ENCODE results near the gene KASH5. TPM values are rescaled to one million over a fixed set of nuclear protein-coding genes. Genes with fewer than 3 reads are reported as not detected.
A peak's percentile ranks its signal among the peaks of the same experiment; 100 is the strongest.
"Not testable (repeated sequence)": the region's sequence is repeated elsewhere in the genome, so short reads cannot be mapped to it uniquely, and the experiment has no call there.

The KASH5 gene
- total and polyA plus RNA-seq, 2 of the 8 experiments (the other 6 are each of a cell fraction or from before 2014, with no cell fraction given) = 0.05 to 0.19 TPM

- not testable (repeated sequence) for H2BK5ac ChIP-seq (ENCODE audit: low read depth, low read length); FAIRE-seq; H2BK15ac ChIP-seq (ENCODE audit: low read length); H2AK5ac ChIP-seq (ENCODE audit: low read depth, low read length); H2BK20ac ChIP-seq (ENCODE audit: low read length); DNase-seq (ENCODE audit: low read depth in 1 of 2, low spot score in 2 of 2); H3K79me1 ChIP-seq (ENCODE audit: low read depth, low read length); H3K4me3 ChIP-seq (ENCODE audit: extremely low read depth in 1 of 4, insufficient read depth in 2 of 4, low read depth in 3 of 4, low read length in 4 of 4); H3K14ac ChIP-seq (ENCODE audit: insufficient read length); H2BK120ac ChIP-seq (replicated peaks; ENCODE audit: low read depth, low read length); H4K8ac ChIP-seq (ENCODE audit: extremely low read depth, insufficient read depth, low read length); H3K9ac ChIP-seq (replicated peaks in 1 of 4; ENCODE audit: extremely low read depth in 1 of 4, low read depth in 3 of 4, low read length in 3 of 4); H3K9me3 ChIP-seq (ENCODE audit: insufficient read depth in 2 of 2, low read depth in 1 of 2, low read length in 1 of 2); H3K79me2 ChIP-seq (ENCODE audit: control insufficient read depth in 1 of 2, insufficient read depth in 2 of 2, low read length in 2 of 2); H4K5ac ChIP-seq (ENCODE audit: insufficient read length, low read depth, low read length); H2BK12ac ChIP-seq (ENCODE audit: low read depth, low read length); H3K56ac ChIP-seq (replicated peaks; ENCODE audit: insufficient read length, low read depth, low read length); H3K23ac ChIP-seq (ENCODE audit: insufficient read length); H4K91ac ChIP-seq (replicated peaks; ENCODE audit: insufficient read length, low read length); H3K4ac ChIP-seq (replicated peaks; ENCODE audit: insufficient read length, low read depth, low read length); H2AFZ ChIP-seq (ENCODE audit: low read length); H3K27ac ChIP-seq (ENCODE audit: low read depth, low read length); H3K18ac ChIP-seq (ENCODE audit: extremely low read depth, low read length)
- H3K23me2 ChIP-seq (ENCODE audit: low read depth, low read length) = peaks cover 18% of the 10 kb centered on the region; the same call in 1 of the 2 replicates
- peaks cover 9 to 14% (median 12%) of the 10 kb centered on the region in 4 experiments; a peak in 6 of 8 replicates for H3K36me3 ChIP-seq (ENCODE audit: control insufficient read depth in 2 of 4, insufficient read depth in 4 of 4, low read length in 3 of 4)
- WGBS, 2 experiments (ENCODE audit: extremely low coverage in 1 of 2, insufficient coverage in 1 of 2, insufficient read length in 1 of 2, insufficient replicate concordance in 2 of 2, low coverage in 1 of 2, low lambda C conversion rate in 2 of 2, missing lambda C conversion rate in 1 of 2) = 76% methylated on average over 3 of the region's 5 CpGs; no CpG with 5 or more reads in 1 of the 2 experiments
- peaks cover 9 to 13% of the 10 kb centered on the region in 2 experiments for H4K20me1 ChIP-seq (replicated peaks in 1 of 2; ENCODE audit: control insufficient read depth in 1 of 2, insufficient read depth in 2 of 2, low read length in 2 of 2)
- ChIA-PET CTCF (ENCODE audit: partially characterized antibody) (interaction anchor here (0.6 to 7.9 kb wide), 12 partner anchors 10 to 584 kb away, joined by 3 to 88 read pairs (median 4); no protein-coding TSS in a partner anchor), POLR2A (ENCODE audit: partially characterized antibody) (interaction anchor here (0.6 to 1.6 kb wide), 6 partner anchors 45 to 570 kb away, joined by 3 to 5 read pairs (median 3); no protein-coding TSS in a partner anchor)
- peaks cover 0 to 14% (median 12%) of the 10 kb centered on the region in 4 experiments; a peak in 6 of 7 replicates for H3K4me1 ChIP-seq (replicated peaks in 1 of 4; ENCODE audit: control insufficient read depth in 3 of 4, insufficient read depth in 4 of 4, low read length in 3 of 4)
- peaks cover 14 to 19% (median 18%) of the 10 kb centered on the region in 4 experiments for H3K27me3 ChIP-seq (replicated peaks in 1 of 4; ENCODE audit: control insufficient read depth in 3 of 4, extremely low read depth in 1 of 4, insufficient read depth in 3 of 4, low read length in 3 of 4)
- peak overlapping the region; percentile 53 to 72; a peak in 2 of 4 replicates for H3K4me2 ChIP-seq (ENCODE audit: insufficient read depth in 1 of 2, low read depth in 2 of 2, low read length in 2 of 2)
Measured at GRCh38 chr19:49444100-49444700, 56.2 kb downstream of the KASH5 start.
